Liver (tissue), 9 donors: ENCODE measurements around the gene SH3RF3. TPM values are rescaled to one million over a fixed set of nuclear protein-coding genes. Genes with fewer than 3 reads are reported as not detected.

Source experiments
- DNase-seq: peaks from one replicate; pipeline ENCODE4 v3.0.0-alpha.2; 2017; ENCODE audit warnings: low spot score
- H3K27ac ChIP-seq, 2 donors: one replicate each; pipeline ENCODE4 v1.7.0; 2013; ENCODE audit warnings: inconsistent platforms in 2 of 2, low read length in 2 of 2, control low read depth in 1 of 2, low read depth in 1 of 2, mild to moderate bottlenecking in 1 of 2
- H3K27me3 ChIP-seq, 4 donors: one replicate each; pipeline versions ENCODE4 v1.6.1 to v1.7.0; 2013; ENCODE audit warnings: low read length in 3 of 4, inconsistent platforms in 1 of 4, mild to moderate bottlenecking in 1 of 4, moderate library complexity in 1 of 4; ENCODE audit not compliant: control insufficient read depth in 4 of 4, insufficient read depth in 4 of 4
- H3K36me3 ChIP-seq, 4 donors: one replicate each; pipeline versions ENCODE4 v1.6.1 to v1.7.0; 2013; ENCODE audit warnings: low read length in 3 of 4, mild to moderate bottlenecking in 3 of 4, low read depth in 1 of 4, moderate library complexity in 1 of 4; ENCODE audit not compliant: control insufficient read depth in 4 of 4, insufficient read depth in 3 of 4
- H3K4me1 ChIP-seq, 4 donors: one replicate each; pipeline versions ENCODE4 v1.6.1 to v1.7.0; 2013; ENCODE audit warnings: low read length in 3 of 4, mild to moderate bottlenecking in 3 of 4, moderate library complexity in 1 of 4; ENCODE audit not compliant: control insufficient read depth in 4 of 4, insufficient read depth in 4 of 4
- H3K4me3 ChIP-seq, 3 donors: one replicate each; pipeline versions ENCODE4 v1.6.1 to v1.7.0; 2013; ENCODE audit warnings: low read length in 3 of 3, control low read depth in 1 of 3, low read depth in 1 of 3, mild to moderate bottlenecking in 1 of 3
- H3K9ac ChIP-seq, 2 donors: one replicate each; pipeline ENCODE4 v1.7.0; 2013; ENCODE audit warnings: low read length in 2 of 2, mild to moderate bottlenecking in 2 of 2, moderate library complexity in 2 of 2, control low read depth in 1 of 2, low read depth in 1 of 2
- H3K9me3 ChIP-seq, 4 donors: one replicate each; pipeline versions ENCODE4 v1.6.1 to v1.7.0; 2013; ENCODE audit warnings: low read length in 3 of 4; ENCODE audit not compliant: control insufficient read depth in 4 of 4
- EGR1 ChIP-seq, 2 donors: IDR thresholded peaks; 2 replicates each; pipeline ENCODE4 v1.6.1; 2016 to 2018; ENCODE audit warnings: antibody characterized with exemption in 2 of 2, low read depth in 2 of 2
- HNF4A ChIP-seq, 2 donors: conservative IDR thresholded peaks; 2 replicates each; pipeline ENCODE4 v1.6.1; 2016; ENCODE audit warnings: antibody characterized with exemption in 2 of 2, mild to moderate bottlenecking in 2 of 2
- NR2F2 ChIP-seq: IDR thresholded peaks from 2 replicates; pipeline ENCODE4 v1.6.1; 2016; ENCODE audit warnings: antibody characterized with exemption
- RXRA ChIP-seq, 2 donors: IDR thresholded peaks; 2 replicates each; pipeline ENCODE4 v1.6.1; 2017 to 2018; ENCODE audit warnings: antibody characterized with exemption in 2 of 2, mild to moderate bottlenecking in 1 of 2
- TAF1 ChIP-seq: conservative IDR thresholded peaks from 2 replicates; pipeline ENCODE4 v1.6.1; 2016; ENCODE audit warnings: antibody characterized with exemption, mild to moderate bottlenecking
- YY1 ChIP-seq: IDR thresholded peaks from 2 replicates; pipeline ENCODE4 v1.6.1; 2016; ENCODE audit warnings: antibody characterized with exemption, mild to moderate bottlenecking
- WGBS: extraction: QIAGEN DNeasy Blood & Tissue Kit; methylation state at CpG from one replicate; pipeline ENCODE4 v1.1.7; 2013; 5-methylcytosine and 5-hydroxymethylcytosine counted together
- polyA plus RNA-seq, 2 donors: library from polyadenylated mRNA; stranded (reverse) in 1 of 2; unstranded in 1 of 2; fragments of 200-250 nt in 1 of 2; fragments of >200 nt in 1 of 2; fragmentation: Nextera tagmentation in 1 of 2; extraction: Ambion mirVana in 1 of 2; gene quantifications; one replicate each; pipeline versions ENCODE4 v1.2.1 to v1.2.3, GENCODE V29; 2013 to 2015
- total RNA-seq, 2 donors: library from RNA; depleted of rRNA; stranded (reverse); fragments of >200 nt; gene quantifications; one replicate each; pipeline ENCODE4 v1.2.3, GENCODE V29; 2014
- TF ChIP-seq, protein P1 (sequence below): IDR thresholded peaks from 2 replicates; pipeline ENCODE4 v1.6.1; 2016; ENCODE audit warnings: antibody characterized with exemption
- TF ChIP-seq, protein P2 (sequence below): IDR thresholded peaks from 2 replicates; pipeline ENCODE4 v1.6.1; 2016; ENCODE audit warnings: antibody characterized with exemption
- TF ChIP-seq, protein P3 (sequence below): IDR thresholded peaks from 2 replicates; pipeline ENCODE4 v1.6.1; 2016; ENCODE audit warnings: antibody characterized with exemption
- donor health status: healthy.
- donor health status: healthy.
- donor health status: healthy.
- donor health status: healthy.
- donor health status: healthy.

The SH3RF3 gene
- total and polyA plus RNA-seq, 4 donors = 0.11 to 1.0 (median 0.54) TPM

DNA sequence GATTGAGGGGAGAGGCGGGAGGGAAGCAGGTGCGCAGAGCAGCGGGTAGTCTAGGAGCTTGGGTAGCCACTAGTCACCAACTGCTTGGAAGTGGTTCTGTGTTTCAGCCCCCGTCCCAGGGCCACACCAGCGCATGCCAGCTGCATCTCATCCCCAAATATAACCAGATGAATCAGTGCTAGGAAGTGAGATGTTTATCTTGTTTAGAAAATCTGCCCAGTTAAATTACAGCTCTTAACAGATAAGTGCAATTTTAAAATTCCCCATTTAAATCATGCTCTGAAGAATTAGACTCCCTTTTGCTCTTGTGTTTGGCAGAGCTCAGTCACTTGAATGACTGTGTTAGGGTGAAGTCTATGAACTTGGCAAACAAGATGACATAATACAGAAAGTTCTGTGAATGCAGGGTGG lies 291.0 kb downstream of the SH3RF3 start (continued):
- TF ChIP-seq TAF1 = no peak
- TF ChIP-seq, protein P1, sequence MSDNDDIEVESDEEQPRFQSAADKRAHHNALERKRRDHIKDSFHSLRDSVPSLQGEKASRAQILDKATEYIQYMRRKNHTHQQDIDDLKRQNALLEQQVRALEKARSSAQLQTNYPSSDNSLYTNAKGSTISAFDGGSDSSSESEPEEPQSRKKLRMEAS = no peak

DNA sequence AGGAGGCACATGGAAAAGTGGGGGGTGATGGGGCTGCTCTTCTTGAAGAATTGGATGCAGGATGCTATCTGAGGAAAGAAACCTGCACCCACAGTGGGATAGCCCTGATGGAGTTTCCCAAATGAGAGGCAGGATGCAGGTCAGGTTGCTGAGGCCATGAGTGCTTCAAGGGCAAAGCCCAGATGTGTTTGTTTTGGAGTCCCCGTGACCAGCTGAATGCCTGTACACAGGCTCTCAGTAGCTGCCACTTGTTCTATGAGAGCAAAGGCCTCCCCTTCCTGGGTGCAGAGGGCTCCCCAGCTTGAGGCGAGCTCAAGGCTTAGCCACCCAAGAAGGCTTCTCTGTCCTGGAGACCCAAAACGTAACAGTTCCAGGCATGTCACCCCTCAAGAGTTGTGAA lies 292.1 kb downstream of the SH3RF3 start:
- no peaks in the 10 kb centered on the region for H3K9me3 ChIP-seq
- no peak for DNase-seq
- TF ChIP-seq HNF4A (conservative IDR thresholded peaks at IDR 0.05) (no peak), YY1 (no peak)
- TF ChIP-seq, protein P1 = no peak
- H3K4me1 ChIP-seq = no peaks in the 10 kb centered on the region
- no peak overlapping the region for H3K27ac ChIP-seq
- no peak overlapping the region for H3K4me3 ChIP-seq
- H3K9ac ChIP-seq = no peak overlapping the region
- no peaks in the 10 kb centered on the region for H3K36me3 ChIP-seq
- no peaks in the 10 kb centered on the region for H3K27me3 ChIP-seq
- WGBS = 86% methylated on average over 3 of the region's 3 CpGs

DNA sequence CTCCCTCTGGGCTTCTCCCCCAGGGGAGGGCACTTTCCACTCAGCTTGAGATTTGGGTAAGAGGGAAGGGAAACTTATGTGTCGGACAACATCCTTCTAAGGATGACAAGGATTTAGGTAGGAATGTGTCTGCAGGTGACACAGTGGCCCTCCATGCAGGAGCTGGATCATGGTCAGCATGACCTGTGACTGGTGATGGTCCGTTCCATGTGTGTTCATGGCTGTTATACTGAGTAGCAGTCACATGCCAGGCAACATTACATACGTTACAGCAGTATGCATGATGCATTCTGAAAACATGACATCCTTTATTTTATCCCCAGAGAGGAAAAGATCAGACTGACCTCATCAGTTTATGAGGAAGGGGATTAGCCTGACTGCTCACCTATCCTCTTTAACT lies 292.6 kb downstream of the SH3RF3 start:
- H3K36me3 ChIP-seq = no peaks in the 10 kb centered on the region
- no peak overlapping the region for H3K27ac ChIP-seq
- no peak overlapping the region for H3K9ac ChIP-seq
- no peak overlapping the region for H3K4me3 ChIP-seq
- no peaks in the 10 kb centered on the region for H3K9me3 ChIP-seq
- 94% methylated on average over 3 of the region's 3 CpGs for WGBS
- H3K4me1 ChIP-seq = no peaks in the 10 kb centered on the region
- TF ChIP-seq HNF4A (conservative IDR thresholded peaks at IDR 0.05) (no peak), RXRA (IDR thresholded peaks at IDR 0.05) (no peak), EGR1 (IDR thresholded peaks at IDR 0.05; ENCODE audit: low read depth in 2 of 2) (no peak)
- TF ChIP-seq, protein P2, sequence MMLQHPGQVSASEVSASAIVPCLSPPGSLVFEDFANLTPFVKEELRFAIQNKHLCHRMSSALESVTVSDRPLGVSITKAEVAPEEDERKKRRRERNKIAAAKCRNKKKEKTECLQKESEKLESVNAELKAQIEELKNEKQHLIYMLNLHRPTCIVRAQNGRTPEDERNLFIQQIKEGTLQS = no peak
- no peaks in the 10 kb centered on the region for H3K27me3 ChIP-seq
- no peak for DNase-seq

DNA sequence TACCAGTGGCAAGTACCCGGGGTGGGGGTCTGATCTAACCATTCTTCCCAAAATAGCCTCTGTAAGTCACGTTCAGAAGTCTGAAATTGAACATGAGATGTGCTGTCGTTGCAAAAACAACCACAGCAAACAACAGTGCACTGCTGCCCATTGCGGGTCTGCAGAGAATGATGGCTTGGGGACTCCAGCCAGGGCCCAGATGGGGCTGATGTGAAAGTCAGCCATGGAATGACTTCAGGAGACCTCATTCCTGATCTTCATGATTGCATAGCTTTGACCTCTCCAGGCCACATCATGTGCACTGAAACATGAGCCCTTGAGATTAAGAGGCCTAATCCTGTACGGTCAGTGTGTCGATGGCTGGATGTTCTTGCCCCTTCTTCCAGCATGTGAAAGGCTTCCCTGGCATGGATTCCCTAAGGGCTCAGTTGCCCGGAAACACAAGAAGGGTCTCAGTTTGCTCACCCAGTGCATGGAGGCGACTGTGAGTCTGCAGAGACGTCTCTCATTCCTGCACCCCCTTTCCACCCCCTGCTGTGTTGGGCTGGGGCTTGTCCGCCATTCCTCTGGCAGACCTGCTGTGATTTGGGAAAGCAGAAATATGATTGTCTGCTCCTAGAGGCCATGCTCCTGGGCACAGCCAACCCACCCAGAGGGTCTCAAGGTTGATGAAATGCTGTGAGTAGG lies 293.2 kb downstream of the SH3RF3 start:
- H3K36me3 ChIP-seq = no peaks in the 10 kb centered on the region
- H3K27ac ChIP-seq = no peak overlapping the region
- H3K9me3 ChIP-seq = no peaks in the 10 kb centered on the region
- H3K4me3 ChIP-seq = no peak overlapping the region
- no peak overlapping the region for H3K9ac ChIP-seq
- no peaks in the 10 kb centered on the region for H3K4me1 ChIP-seq
- no peaks in the 10 kb centered on the region for H3K27me3 ChIP-seq
- no peak for DNase-seq
- TF ChIP-seq EGR1 (IDR thresholded peaks at IDR 0.05; ENCODE audit: low read depth in 2 of 2) (no peak), NR2F2 (no peak)
- TF ChIP-seq, protein P3, sequence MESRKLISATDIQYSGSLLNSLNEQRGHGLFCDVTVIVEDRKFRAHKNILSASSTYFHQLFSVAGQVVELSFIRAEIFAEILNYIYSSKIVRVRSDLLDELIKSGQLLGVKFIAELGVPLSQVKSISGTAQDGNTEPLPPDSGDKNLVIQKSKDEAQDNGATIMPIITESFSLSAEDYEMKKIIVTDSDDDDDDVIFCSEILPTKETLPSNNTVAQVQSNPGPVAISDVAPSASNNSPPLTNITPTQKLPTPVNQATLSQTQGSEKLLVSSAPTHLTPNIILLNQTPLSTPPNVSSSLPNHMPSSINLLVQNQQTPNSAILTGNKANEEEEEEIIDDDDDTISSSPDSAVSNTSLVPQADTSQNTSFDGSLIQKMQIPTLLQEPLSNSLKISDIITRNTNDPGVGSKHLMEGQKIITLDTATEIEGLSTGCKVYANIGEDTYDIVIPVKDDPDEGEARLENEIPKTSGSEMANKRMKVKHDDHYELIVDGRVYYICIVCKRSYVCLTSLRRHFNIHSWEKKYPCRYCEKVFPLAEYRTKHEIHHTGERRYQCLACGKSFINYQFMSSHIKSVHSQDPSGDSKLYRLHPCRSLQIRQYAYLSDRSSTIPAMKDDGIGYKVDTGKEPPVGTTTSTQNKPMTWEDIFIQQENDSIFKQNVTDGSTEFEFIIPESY = no peak
- TF ChIP-seq, protein P2 = no peak
- 93% methylated on average over 10 of the region's 10 CpGs for WGBS
